Glutamatergic neuron (in vitro differentiated cells): ENCODE measurements around the gene CLEC2A. TPM values are rescaled to one million over a fixed set of nuclear protein-coding genes. Genes with fewer than 3 reads are reported as not detected.

Experiments
- DNase-seq: peaks from one replicate; pipeline ENCODE4 v3.0.0; 2022
- H3K27ac Mint-ChIP-seq: one replicate; pipeline ENCODE4 v1.8.0; 2020; ENCODE audit warnings: mild to moderate bottlenecking, mixed read lengths, inconsistent platforms; ENCODE audit not compliant: unreplicated experiment
- H3K27me3 Mint-ChIP-seq: one replicate; pipeline ENCODE4 v1.8.0; 2020; ENCODE audit warnings: mild to moderate bottlenecking, moderate library complexity, mixed read lengths, inconsistent platforms; ENCODE audit not compliant: unreplicated experiment
- H3K36me3 Mint-ChIP-seq: one replicate; pipeline ENCODE4 v1.8.0; 2020; ENCODE audit warnings: mild to moderate bottlenecking, mixed read lengths, inconsistent platforms; ENCODE audit not compliant: unreplicated experiment
- H3K4me1 Mint-ChIP-seq: one replicate; pipeline ENCODE4 v1.8.0; 2020; ENCODE audit warnings: mild to moderate bottlenecking, low read depth, mixed read lengths, inconsistent platforms; ENCODE audit not compliant: unreplicated experiment
- H3K4me3 Mint-ChIP-seq: one replicate; pipeline ENCODE4 v1.8.0; 2020; ENCODE audit warnings: mild to moderate bottlenecking, mixed read lengths, inconsistent platforms; ENCODE audit not compliant: unreplicated experiment
- H3K9me3 Mint-ChIP-seq: one replicate; pipeline ENCODE4 v1.8.0; 2020; ENCODE audit warnings: mild to moderate bottlenecking, moderate library complexity, mixed read lengths, inconsistent platforms; ENCODE audit not compliant: unreplicated experiment
- CTCF ChIP-seq: fragments of 200-600 bp; sonication (generic); IDR thresholded peaks from one replicate; pipeline ENCODE4 v1.5.0; 2021; ENCODE audit not compliant: partially characterized antibody, unreplicated experiment
- total RNA-seq: library from RNA; stranded (reverse); fragmentation: NEBNext Ultra II Directional; extraction: Animal tissue kit (Norgen Biotek cat#: 25700); gene quantifications from one replicate; pipeline ENCODE4 v1.2.1, GENCODE V29; 2021; ENCODE audit not compliant: unreplicated experiment

The CLEC2A gene
- total RNA-seq, 1 donor from 2014 or later: not detected

GRCh38 chr12:9926876-9927275 is 5.3 kb downstream of the CLEC2A start:
- H3K27ac Mint-ChIP-seq: no peak overlapping the region
- no peak for DNase-seq
- TF ChIP-seq CTCF: no peak
- H3K4me3 Mint-ChIP-seq: no peak overlapping the region
- no peaks in the 10 kb centered on the region for H3K4me1 Mint-ChIP-seq
- no peaks in the 10 kb centered on the region for H3K9me3 Mint-ChIP-seq
- H3K36me3 Mint-ChIP-seq: no peaks in the 10 kb centered on the region
- H3K27me3 Mint-ChIP-seq: no peaks in the 10 kb centered on the region

- no peaks in the 10 kb centered on the region for H3K36me3 Mint-ChIP-seq
- no peak overlapping the region for H3K27ac Mint-ChIP-seq
- H3K9me3 Mint-ChIP-seq: no peaks in the 10 kb centered on the region
- H3K27me3 Mint-ChIP-seq: no peaks in the 10 kb centered on the region
- no peaks in the 10 kb centered on the region for H3K4me1 Mint-ChIP-seq
- H3K4me3 Mint-ChIP-seq: no peak overlapping the region
- peak; percentile 31 for TF ChIP-seq CTCF
- DNase-seq: no peak
Observed at GRCh38 chr12:9925705-9926393, 6.3 kb downstream of the CLEC2A start.

GRCh38 chr12:9922429-9922828 is 9.7 kb downstream of the CLEC2A start:
- Mint-ChIP-seq H3K4me3 (no peak overlapping the region), H3K9me3 (peaks cover 2% of the 10 kb centered on the region), H3K4me1 (no peaks in the 10 kb centered on the region), H3K27ac (no peak overlapping the region), H3K36me3 (no peaks in the 10 kb centered on the region), H3K27me3 (peaks cover 2% of the 10 kb centered on the region)
- no peak for DNase-seq
- no peak for TF ChIP-seq CTCF

- no peak overlapping the region for H3K27ac Mint-ChIP-seq
- no peak for DNase-seq
- H3K4me1 Mint-ChIP-seq: no peaks in the 10 kb centered on the region
- H3K9me3 Mint-ChIP-seq: peaks cover 2% of the 10 kb centered on the region
- peaks cover 2% of the 10 kb centered on the region for H3K27me3 Mint-ChIP-seq
- TF ChIP-seq CTCF: no peak
- no peaks in the 10 kb centered on the region for H3K36me3 Mint-ChIP-seq
- no peak overlapping the region for H3K4me3 Mint-ChIP-seq
Observed at GRCh38 chr12:9920451-9920850, 11.7 kb downstream of the CLEC2A start.

- H3K36me3 Mint-ChIP-seq: no peaks in the 10 kb centered on the region
- no peaks in the 10 kb centered on the region for H3K4me1 Mint-ChIP-seq
- DNase-seq: no peak
- H3K27me3 Mint-ChIP-seq: peaks cover 2% of the 10 kb centered on the region
- no peak overlapping the region for H3K4me3 Mint-ChIP-seq
- H3K9me3 Mint-ChIP-seq: peaks cover 2% of the 10 kb centered on the region
- no peak for TF ChIP-seq CTCF
- no peak overlapping the region for H3K27ac Mint-ChIP-seq
Observed at GRCh38 chr12:9919443-9919842, 12.7 kb downstream of the CLEC2A start.
